GM10248 (cell line): ENCODE results near the gene OR2G2.

Experiments used
- CTCF ChIA-PET: fragments of 300-600 bp; sonication (Branson Sonifier 250); formaldehyde crosslinking; extraction: SDS; loops from one replicate; lab custom pipeline; 2021; ENCODE audit warnings: antibody characterized with exemption; lab: Yijun Ruan, JAX
- POLR2A ChIA-PET: fragments of 350-650 bp; sonication (Branson Sonifier 250); formaldehyde crosslinking; extraction: SDS; loops from one replicate; lab custom pipeline; 2020; ENCODE audit warnings: antibody characterized with exemption; lab: Yijun Ruan, JAX
- DNase-seq: peaks from one replicate; pipeline ENCODE4 v3.0.0; 2012; ENCODE audit errors: extremely low spot score
- TF ChIP-seq, protein P1 (sequence below): IDR thresholded peaks from 2 replicates; pipeline ENCODE4 v1.5.1; 2012; ENCODE audit warnings: mild to moderate bottlenecking, low read depth; ENCODE audit errors: extremely low read depth, missing control alignments, control extremely low read depth

The OR2G2 gene

DNA sequence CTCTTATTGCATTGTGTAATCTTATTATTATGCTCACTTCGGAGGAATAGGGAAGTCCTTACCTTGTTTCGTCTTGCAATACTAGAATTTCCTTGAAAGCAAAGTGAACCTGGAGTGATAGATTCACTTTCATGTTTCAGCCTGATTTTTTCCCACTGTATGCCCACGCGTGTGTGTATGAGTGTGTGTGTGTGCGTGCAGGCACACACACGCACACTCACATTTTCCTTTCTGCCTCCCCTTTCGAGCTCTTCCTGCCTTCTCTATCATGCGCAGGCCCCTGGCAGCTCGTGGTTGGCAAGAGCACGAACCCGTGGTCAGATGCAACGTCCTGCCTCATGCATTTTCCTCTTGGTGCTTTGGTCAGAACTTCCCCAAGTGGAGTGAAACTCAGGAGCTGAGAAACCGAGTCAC lies 39.4 kb upstream of the OR2G2 start, which contains the start of gene GCSAML:
Gene GCSAML (plus strand): TSS at position 366 of the 414 bp plus-strand sequence. CDS start 58 bp downstream, outside the sequence.
- TF ChIP-seq, protein P1, sequence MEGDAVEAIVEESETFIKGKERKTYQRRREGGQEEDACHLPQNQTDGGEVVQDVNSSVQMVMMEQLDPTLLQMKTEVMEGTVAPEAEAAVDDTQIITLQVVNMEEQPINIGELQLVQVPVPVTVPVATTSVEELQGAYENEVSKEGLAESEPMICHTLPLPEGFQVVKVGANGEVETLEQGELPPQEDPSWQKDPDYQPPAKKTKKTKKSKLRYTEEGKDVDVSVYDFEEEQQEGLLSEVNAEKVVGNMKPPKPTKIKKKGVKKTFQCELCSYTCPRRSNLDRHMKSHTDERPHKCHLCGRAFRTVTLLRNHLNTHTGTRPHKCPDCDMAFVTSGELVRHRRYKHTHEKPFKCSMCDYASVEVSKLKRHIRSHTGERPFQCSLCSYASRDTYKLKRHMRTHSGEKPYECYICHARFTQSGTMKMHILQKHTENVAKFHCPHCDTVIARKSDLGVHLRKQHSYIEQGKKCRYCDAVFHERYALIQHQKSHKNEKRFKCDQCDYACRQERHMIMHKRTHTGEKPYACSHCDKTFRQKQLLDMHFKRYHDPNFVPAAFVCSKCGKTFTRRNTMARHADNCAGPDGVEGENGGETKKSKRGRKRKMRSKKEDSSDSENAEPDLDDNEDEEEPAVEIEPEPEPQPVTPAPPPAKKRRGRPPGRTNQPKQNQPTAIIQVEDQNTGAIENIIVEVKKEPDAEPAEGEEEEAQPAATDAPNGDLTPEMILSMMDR, result no peak
- CTCF ChIA-PET, result no interaction called here
- no peak for DNase-seq
- POLR2A ChIA-PET, result no interaction called here

DNA sequence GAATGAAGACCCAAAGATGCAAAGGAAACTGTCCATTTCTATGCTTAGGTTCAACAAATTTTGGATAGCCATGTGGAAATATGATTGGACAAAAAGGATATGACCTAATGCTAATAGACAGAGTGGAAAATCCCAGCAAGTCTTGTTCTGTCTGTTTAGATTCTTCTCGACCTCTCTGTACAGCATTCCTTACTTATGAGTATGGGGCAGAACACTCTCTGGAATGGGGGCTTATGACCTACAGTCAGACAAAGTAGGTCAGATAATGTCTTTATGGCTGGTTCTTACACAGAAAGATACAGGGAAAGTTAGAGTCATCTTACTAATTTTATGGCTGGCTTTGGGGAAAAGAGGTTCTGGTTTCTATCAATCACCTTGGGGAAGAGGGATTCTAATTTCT lies 36.4 kb upstream of the OR2G2 start:
- TF ChIP-seq, protein P1, result no peak
- DNase-seq, result no peak
- CTCF ChIA-PET, result interaction anchor here (1.4 kb wide), 1 partner anchor 149 kb away, joined by 3 read pairs; no protein-coding TSS in a partner anchor
- POLR2A ChIA-PET, result no interaction called here

DNA sequence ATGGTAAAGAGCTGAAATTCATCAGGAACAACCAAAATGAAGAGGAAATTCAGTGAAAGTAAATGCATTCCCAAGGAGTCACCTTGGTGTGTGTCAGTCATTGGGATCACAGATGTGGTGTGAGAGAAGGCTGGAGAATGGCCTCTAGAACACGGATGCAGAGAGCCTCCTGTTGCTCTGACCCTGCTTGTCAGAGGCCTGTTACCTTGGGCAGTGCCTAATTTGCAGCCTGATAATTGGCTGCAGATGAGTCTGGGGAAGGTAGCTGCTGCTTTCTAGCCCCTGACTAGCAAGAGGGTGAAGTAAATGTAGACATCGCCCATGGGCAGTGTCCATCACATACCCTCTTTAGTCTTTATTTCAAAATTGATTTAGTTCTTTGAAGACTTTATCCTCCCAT lies 35.9 kb upstream of the OR2G2 start:
- CTCF ChIA-PET, result interaction anchor here (1.4 kb wide), 1 partner anchor 150 kb away, joined by 3 read pairs; no protein-coding TSS in a partner anchor
- no peak for DNase-seq
- POLR2A ChIA-PET, result no interaction called here
- TF ChIP-seq, protein P1, result no peak

GRCh38 chr1:247557926-247558674 lies 30.1 kb upstream of the OR2G2 start:
- CTCF ChIA-PET, result no interaction called here
- TF ChIP-seq, protein P1, result no peak
- no peak for DNase-seq
- POLR2A ChIA-PET, result no interaction called here

GRCh38 chr1:247561711-247562110 lies 26.4 kb upstream of the OR2G2 start:
- CTCF ChIA-PET, result interaction anchor here (1.3 to 1.4 kb wide), 2 partner anchors 12 to 19 kb away, joined by 3 to 5 read pairs; no protein-coding TSS in a partner anchor
- TF ChIP-seq, protein P1, result no peak
- POLR2A ChIA-PET, result no interaction called here
- no peak for DNase-seq

GRCh38 chr1:247562198-247562597 lies 26.0 kb upstream of the OR2G2 start:
- ChIA-PET POLR2A (no interaction called here), CTCF (interaction anchor here (1.3 to 1.4 kb wide), 2 partner anchors 12 to 20 kb away, joined by 3 to 5 read pairs; no protein-coding TSS in a partner anchor)
- DNase-seq, result no peak
- TF ChIP-seq, protein P1, result no peak
